Prostate gland (tissue), 2 donors: ENCODE results near the gene PTPRG.

Source experiments
- CTCF ChIP-seq, 4 experiments: fragments of 200-600 bp in 2 of 4; fragments of 450-650 bp in 2 of 4; sonication (generic) in 2 of 4; IDR thresholded peaks; 1 replicate in 3 of 4; 2 replicates in 1 of 4; pipeline ENCODE4 v1.5.1; 2016 to 2019; ENCODE audit warnings: antibody characterized with exemption in 4 of 4, mild to moderate bottlenecking in 2 of 4, moderate library complexity in 2 of 4
- POLR2A ChIP-seq: fragments of 450-650 bp; IDR thresholded peaks from one replicate; pipeline ENCODE4 v1.6.1; 2016; ENCODE audit warnings: antibody characterized with exemption, mild to moderate bottlenecking
- POLR2AphosphoS5 ChIP-seq: sonication (generic); formaldehyde crosslinking; IDR thresholded peaks from one replicate; pipeline ENCODE4 v1.6.1; 2017; ENCODE audit warnings: antibody characterized with exemption

GRCh38 chr3:62127116-62127515 lies 565.7 kb downstream of the PTPRG start:
- TF ChIP-seq CTCF (IDR thresholded peaks at IDR 0.05) (no peak), POLR2A (no peak), POLR2AphosphoS5 (no peak)
